Measurements from ENCODE around the gene PPBP.
"Not testable (repeated sequence)": the region's sequence is repeated elsewhere in the genome, so short reads cannot be mapped to it uniquely, and the experiment has no call there.

The PPBP gene

DNA sequence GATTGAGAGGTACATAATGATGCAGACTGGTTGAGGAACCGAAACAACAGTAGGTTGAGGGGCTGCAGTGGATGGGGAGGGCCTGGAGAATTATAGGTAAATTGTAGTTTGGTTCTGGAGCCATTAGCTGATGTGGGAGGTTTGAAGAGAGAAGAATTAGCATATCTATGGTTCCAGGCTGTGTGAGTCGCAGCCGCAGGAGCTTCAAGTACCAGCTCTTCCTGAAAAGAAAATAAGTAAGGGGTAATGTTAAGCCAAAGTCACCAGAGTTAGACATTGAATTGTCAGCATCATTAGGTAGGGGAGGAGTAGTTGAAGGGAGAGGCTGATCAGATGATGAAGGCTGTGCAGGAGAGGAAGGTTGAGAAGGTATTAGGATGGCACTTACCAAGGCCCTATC, 35.6 kb downstream of the PPBP start:
- H3K4me3 ChIP-seq (ENCODE audit: low read depth, low read length), result no peak overlapping the region
- no peak for DNase-seq (ENCODE audit: low read depth)
- TF ChIP-seq, protein P1, sequence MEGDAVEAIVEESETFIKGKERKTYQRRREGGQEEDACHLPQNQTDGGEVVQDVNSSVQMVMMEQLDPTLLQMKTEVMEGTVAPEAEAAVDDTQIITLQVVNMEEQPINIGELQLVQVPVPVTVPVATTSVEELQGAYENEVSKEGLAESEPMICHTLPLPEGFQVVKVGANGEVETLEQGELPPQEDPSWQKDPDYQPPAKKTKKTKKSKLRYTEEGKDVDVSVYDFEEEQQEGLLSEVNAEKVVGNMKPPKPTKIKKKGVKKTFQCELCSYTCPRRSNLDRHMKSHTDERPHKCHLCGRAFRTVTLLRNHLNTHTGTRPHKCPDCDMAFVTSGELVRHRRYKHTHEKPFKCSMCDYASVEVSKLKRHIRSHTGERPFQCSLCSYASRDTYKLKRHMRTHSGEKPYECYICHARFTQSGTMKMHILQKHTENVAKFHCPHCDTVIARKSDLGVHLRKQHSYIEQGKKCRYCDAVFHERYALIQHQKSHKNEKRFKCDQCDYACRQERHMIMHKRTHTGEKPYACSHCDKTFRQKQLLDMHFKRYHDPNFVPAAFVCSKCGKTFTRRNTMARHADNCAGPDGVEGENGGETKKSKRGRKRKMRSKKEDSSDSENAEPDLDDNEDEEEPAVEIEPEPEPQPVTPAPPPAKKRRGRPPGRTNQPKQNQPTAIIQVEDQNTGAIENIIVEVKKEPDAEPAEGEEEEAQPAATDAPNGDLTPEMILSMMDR (conservative IDR thresholded peaks at IDR 0.05; ENCODE audit: low read depth, low read length), result no peak

DNA sequence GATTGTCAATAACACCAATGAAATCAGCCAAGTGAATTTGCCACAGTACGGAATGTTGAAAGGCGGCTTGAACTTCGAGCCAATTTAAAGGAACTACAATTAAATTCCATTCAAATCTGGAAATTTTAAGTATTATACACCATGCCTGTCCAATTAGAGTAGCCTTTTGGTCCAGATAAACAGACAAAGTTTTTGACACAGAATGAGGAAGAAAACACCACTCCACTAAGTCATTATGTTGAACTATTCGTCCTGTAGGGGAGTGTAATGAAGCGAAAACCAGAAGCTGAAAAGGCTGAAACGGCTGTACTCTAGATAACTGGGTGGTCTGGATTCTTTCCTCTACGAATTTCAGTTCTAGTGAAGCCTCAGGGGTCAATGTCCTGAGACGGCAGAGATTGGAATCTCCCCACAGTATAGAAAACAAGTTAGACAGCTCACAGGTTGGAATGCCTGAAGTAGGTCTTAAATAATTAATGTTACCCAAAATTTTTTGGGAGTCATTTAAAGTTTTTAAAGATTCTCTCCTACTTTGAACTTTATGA, 37.5 kb downstream of the PPBP start:
- H3K4me3 ChIP-seq (ENCODE audit: low read depth, low read length); DNase-seq (ENCODE audit: low read depth): not testable (repeated sequence)

DNA sequence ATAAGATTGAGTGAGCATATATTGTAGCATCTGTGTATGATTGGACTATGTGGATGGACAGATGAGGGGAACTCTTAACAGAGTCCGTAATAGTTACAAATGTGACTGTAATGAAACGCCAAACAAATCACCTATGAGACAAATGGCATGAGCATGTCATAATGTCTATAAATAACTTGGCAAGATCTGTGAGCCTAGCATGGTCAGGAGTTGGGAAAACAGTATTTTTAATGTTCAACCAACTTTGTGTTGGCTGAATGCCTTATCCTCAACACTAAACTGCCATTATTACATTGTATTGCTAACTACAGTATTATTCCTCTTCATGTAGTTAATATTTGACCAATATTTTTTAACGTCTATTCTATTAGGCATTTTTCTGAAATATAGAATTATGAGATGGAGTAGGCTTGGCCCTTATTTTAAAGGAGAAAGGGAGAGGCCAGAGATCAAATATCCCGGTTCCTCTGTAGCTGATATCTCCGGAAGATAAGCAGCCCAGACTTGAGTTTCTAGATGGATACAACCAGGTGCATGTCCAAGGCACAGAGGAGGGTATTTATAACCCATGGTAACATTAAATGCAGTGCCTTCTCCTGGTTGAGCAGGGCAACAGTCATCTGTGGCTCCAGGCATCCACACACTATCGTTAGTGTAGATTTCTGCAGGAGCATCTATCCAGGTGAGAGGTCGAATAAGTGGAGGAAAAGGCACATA, 38.8 kb downstream of the PPBP start:
- no peak for DNase-seq (ENCODE audit: low read depth)
- H3K4me3 ChIP-seq (ENCODE audit: low read depth, low read length), result no peak overlapping the region
- TF ChIP-seq, protein P1 (conservative IDR thresholded peaks at IDR 0.05; ENCODE audit: low read depth, low read length), result no peak

DNA sequence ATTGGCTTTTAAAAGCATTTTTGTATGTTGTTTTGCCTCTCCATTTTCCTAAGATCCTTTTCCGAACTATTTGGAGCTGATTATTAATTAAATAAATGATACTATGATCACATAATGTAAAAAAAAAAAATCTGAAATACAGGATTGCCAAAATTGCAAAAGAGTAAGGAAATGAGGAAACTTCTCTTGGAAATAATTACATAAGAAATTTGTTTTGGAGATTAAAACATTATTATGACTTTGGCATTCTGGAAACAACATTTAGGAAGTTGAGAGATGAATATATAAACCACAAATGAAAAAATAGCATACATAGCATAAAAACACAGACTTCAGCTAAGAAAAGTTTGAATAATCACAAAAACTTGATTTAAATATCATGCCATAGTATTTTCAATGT, 39.7 kb downstream of the PPBP start:
- DNase-seq (ENCODE audit: low read depth), result no peak
- H3K4me3 ChIP-seq (ENCODE audit: low read depth, low read length), result no peak overlapping the region
- TF ChIP-seq, protein P1 (conservative IDR thresholded peaks at IDR 0.05; ENCODE audit: low read depth, low read length), result no peak

DNA sequence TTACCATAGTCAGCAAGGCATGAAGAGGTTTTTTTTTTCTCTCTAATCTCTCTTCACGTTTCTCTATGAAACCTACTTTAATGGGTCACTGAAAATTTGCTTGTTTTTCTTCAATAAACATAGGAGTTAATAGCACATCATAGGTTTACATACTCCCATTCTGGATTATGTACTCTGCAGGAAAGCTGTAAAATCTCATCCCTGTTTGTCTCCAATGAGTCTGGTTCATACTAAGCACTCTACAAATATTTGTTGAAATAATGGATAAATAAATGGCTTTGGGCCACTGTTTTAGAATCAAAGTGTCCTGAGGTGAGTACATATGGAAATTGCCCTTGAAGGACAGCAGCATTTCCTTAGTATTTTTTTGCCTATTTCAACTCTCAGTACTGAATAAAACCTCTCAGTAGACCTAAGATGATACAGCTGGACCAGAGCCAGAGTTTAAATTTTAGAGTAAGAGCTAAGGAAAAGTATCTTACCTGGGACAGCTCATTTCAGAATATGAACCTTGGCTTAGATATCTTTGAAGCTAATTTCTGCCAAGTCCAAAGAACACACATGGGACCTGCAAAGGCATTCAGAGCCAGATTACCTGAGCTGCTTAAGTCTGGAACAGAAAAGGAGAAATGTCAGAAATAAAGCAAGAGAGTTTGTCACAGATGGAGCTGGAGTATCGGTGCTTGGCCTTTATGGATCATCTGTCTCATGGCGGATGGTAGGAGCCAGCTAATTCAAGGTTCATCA, 40.6 kb downstream of the PPBP start:
- TF ChIP-seq, protein P1 (conservative IDR thresholded peaks at IDR 0.05; ENCODE audit: low read depth, low read length), result no peak
- DNase-seq (ENCODE audit: low read depth), result no peak
- H3K4me3 ChIP-seq (ENCODE audit: low read depth, low read length), result no peak overlapping the region

DNA sequence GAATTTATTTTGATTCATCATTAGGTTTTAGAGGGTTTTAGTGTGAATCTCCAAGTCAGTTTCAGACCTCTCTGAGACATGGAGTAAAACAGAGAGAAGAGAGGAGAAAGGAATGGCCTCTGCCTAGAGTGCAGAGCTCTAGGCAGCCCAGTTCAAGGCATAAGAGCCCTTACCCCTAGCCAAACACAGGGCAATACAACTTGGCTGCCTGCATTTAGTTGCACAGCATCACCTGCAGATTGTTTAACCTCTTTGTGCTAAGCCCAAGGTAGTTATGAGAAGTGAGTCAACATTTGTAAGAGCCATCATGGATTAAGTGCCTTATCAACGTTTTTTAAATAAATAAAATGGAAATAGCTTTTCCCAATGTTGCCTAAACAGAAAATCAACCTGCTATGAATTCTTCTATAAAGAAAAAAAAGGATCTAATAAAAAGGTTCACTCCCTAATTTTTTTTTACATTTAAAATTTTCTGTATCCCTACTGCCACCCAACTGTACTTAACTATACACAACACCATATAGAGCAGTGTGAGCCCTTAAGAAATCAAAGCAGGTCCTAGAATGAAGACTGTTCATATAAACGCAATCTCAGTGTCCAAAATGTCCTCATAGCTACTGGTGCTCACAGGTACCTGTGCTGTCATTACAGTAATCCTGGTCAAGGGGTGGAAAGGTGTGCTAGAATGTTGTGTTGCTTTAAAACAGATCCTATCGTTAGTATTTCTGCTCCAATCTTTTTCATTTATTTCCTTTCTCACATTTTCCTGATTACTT, 42.1 kb downstream of the PPBP start:
- TF ChIP-seq, protein P1 (conservative IDR thresholded peaks at IDR 0.05; ENCODE audit: low read depth, low read length), result no peak
- no peak for DNase-seq (ENCODE audit: low read depth)
- H3K4me3 ChIP-seq (ENCODE audit: low read depth, low read length), result no peak overlapping the region

DNA sequence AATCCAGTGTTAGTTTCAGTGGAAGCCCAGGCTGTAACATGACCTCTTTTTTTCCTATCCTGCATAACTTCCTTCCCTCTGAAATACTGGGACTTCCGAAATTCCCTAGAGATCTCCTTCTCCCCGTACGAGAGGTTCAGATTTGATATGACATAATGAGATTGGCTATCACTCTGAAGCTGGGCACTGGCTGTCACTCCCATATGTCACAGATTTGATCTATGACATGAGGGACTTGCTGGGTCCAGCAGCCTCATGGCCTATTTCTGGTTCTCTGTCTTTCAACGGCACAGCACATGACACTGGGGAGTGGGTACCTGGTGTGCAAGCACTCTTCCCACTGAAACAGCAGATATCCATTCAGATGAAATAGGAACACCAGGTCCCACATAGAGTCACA, 42.9 kb downstream of the PPBP start:
- H3K4me3 ChIP-seq (ENCODE audit: low read depth, low read length), result no peak overlapping the region
- TF ChIP-seq, protein P1 (conservative IDR thresholded peaks at IDR 0.05; ENCODE audit: low read depth, low read length), result no peak
- DNase-seq (ENCODE audit: low read depth), result no peak

Data from choroid plexus epithelial cell (primary cell).